Measurements from ENCODE around the gene TACC2.

- no peak for TF ChIP-seq CTCF (IDR thresholded peaks at IDR 0.05)
- no peak for TF ChIP-seq POLR2A (IDR thresholded peaks at IDR 0.05)
- no peak for TF ChIP-seq POLR2AphosphoS5 (IDR thresholded peaks at IDR 0.05)
- TF ChIP-seq EP300 (IDR thresholded peaks at IDR 0.05) = no peak
Measured at GRCh38 chr10:122297583-122297982, 308.6 kb downstream of the TACC2 start.
